HG02588 (cell line): ENCODE measurements around the gene PAK1.
"Not testable (repeated sequence)": the region's sequence is repeated elsewhere in the genome, so short reads cannot be mapped to it uniquely, and the experiment has no call there.

Experiments
- ATAC-seq: cut with Tn5 transposase; IDR thresholded peaks from one replicate; pipeline ENCODE4 v1.9.1; 2021; ENCODE audit warnings: mild to moderate bottlenecking, moderate library complexity; ENCODE audit not compliant: unreplicated experiment

The PAK1 gene

GRCh38 chr11:77407613-77408012 lies 66.3 kb downstream of the PAK1 start:
- no peak for ATAC-seq

GRCh38 chr11:77406396-77406795 lies 67.5 kb downstream of the PAK1 start:
- no peak for ATAC-seq

- no peak for ATAC-seq
These were observed 70.7 kb downstream of the PAK1 start for GRCh38 chr11:77403211-77403610.

- ATAC-seq: no peak
These were observed 71.7 kb downstream of the PAK1 start for GRCh38 chr11:77402218-77402556.

GRCh38 chr11:77401486-77402217 lies 72.2 kb downstream of the PAK1 start:
- ATAC-seq: no peak

GRCh38 chr11:77400775-77401449 lies 73.0 kb downstream of the PAK1 start:
- ATAC-seq: no peak

- ATAC-seq: no peak
These were observed 73.6 kb downstream of the PAK1 start for GRCh38 chr11:77400271-77400670.

- no peak for ATAC-seq
These were observed 76.3 kb downstream of the PAK1 start for GRCh38 chr11:77397631-77398030.

GRCh38 chr11:77396911-77397310 lies 77.0 kb downstream of the PAK1 start:
- ATAC-seq: no peak

- no peak for ATAC-seq
These were observed 77.6 kb downstream of the PAK1 start for GRCh38 chr11:77396305-77396704.

- no peak for ATAC-seq
These were observed 78.3 kb downstream of the PAK1 start for GRCh38 chr11:77395460-77396173.

- ATAC-seq: no peak
These were observed 81.1 kb downstream of the PAK1 start for GRCh38 chr11:77392842-77393241.

- no peak for ATAC-seq
These were observed 86.2 kb downstream of the PAK1 start for GRCh38 chr11:77387701-77388100.

GRCh38 chr11:77386178-77386577 lies 87.7 kb downstream of the PAK1 start:
- ATAC-seq: no peak

- not testable (repeated sequence) for ATAC-seq
These were observed 88.6 kb downstream of the PAK1 start for GRCh38 chr11:77385255-77385771.

GRCh38 chr11:77384571-77384970 lies 89.3 kb downstream of the PAK1 start:
- no peak for ATAC-seq

GRCh38 chr11:77383349-77383748 lies 90.5 kb downstream of the PAK1 start:
- ATAC-seq: not testable (repeated sequence)

- ATAC-seq: no peak
These were observed 91.9 kb downstream of the PAK1 start for GRCh38 chr11:77381729-77382665.

GRCh38 chr11:77379934-77380333 lies 94.0 kb downstream of the PAK1 start:
- no peak for ATAC-seq

GRCh38 chr11:77379253-77379652 lies 94.6 kb downstream of the PAK1 start:
- ATAC-seq: no peak

GRCh38 chr11:77377734-77378133 lies 96.2 kb downstream of the PAK1 start:
- ATAC-seq: no peak
